Endodermal cell (in vitro differentiated cells): ENCODE measurements around the gene TP53RK. TPM values are rescaled to one million over a fixed set of nuclear protein-coding genes. Genes with fewer than 3 reads are reported as not detected.
A peak's percentile ranks its signal among the peaks of the same experiment; 100 is the strongest.

Source experiments
- DNase-seq: peaks from one replicate; pipeline ENCODE4 v3.0.0-alpha.2; 2017
- H3K27ac ChIP-seq: 2 replicates; pipeline ENCODE4 v1.5.1; 2013; ENCODE audit warnings: mild to moderate bottlenecking, low read depth, low read length, moderate library complexity
- H3K27me3 ChIP-seq: 2 replicates; pipeline ENCODE4 v1.6.1; 2013; ENCODE audit warnings: mild to moderate bottlenecking, low read length, moderate library complexity; ENCODE audit not compliant: insufficient read depth, control insufficient read depth, poor library complexity, severe bottlenecking
- H3K36me3 ChIP-seq: 2 replicates; pipeline ENCODE4 v1.7.0; 2013; ENCODE audit warnings: mild to moderate bottlenecking, low read length, moderate library complexity; ENCODE audit not compliant: control insufficient read depth, insufficient read depth
- H3K4me1 ChIP-seq: one replicate; pipeline ENCODE4 v1.7.0; 2013; ENCODE audit warnings: low read length; ENCODE audit not compliant: control insufficient read depth, insufficient read depth
- H3K4me3 ChIP-seq: 2 replicates; pipeline ENCODE4 v1.5.1; 2013; ENCODE audit warnings: mild to moderate bottlenecking, low read length, moderate library complexity
- H3K9ac ChIP-seq: 2 replicates; pipeline ENCODE4 v1.6.1; 2013; ENCODE audit warnings: mild to moderate bottlenecking, low read length, moderate library complexity; ENCODE audit not compliant: poor library complexity, severe bottlenecking; ENCODE audit errors: extremely low read depth
- H3K9me3 ChIP-seq: 2 replicates; pipeline ENCODE4 v1.6.1; 2013; ENCODE audit warnings: mild to moderate bottlenecking, low read length, moderate library complexity; ENCODE audit not compliant: control insufficient read depth
- H3K27ac Mint-ChIP-seq: 2 replicates; pipeline ENCODE4 v1.8.0; 2020; ENCODE audit warnings: mixed read lengths
- H3K27me3 Mint-ChIP-seq: 2 replicates; pipeline ENCODE4 v1.8.0; 2021; ENCODE audit warnings: mild to moderate bottlenecking, mixed read lengths; ENCODE audit not compliant: insufficient read depth
- H3K36me3 Mint-ChIP-seq: 2 replicates; pipeline ENCODE4 v1.8.0; 2020; ENCODE audit warnings: low read depth, mixed read lengths
- H3K4me1 Mint-ChIP-seq: 2 replicates; pipeline ENCODE4 v1.8.0; 2020; ENCODE audit warnings: mixed read lengths
- H3K4me3 Mint-ChIP-seq: 2 replicates; pipeline ENCODE4 v1.8.0; 2020; ENCODE audit warnings: mild to moderate bottlenecking, moderate library complexity, mixed read lengths
- H3K9me3 Mint-ChIP-seq: 2 replicates; pipeline ENCODE4 v1.8.0; 2020; ENCODE audit warnings: mild to moderate bottlenecking, mixed read lengths
- WGBS, 2 experiments: methylation state at CpG; one replicate each; pipeline versions ENCODE4 v1.1.5 to v1.1.7; 2013; ENCODE audit warnings: missing lambda C conversion rate in 2 of 2, mixed read lengths in 1 of 2; ENCODE audit not compliant: insufficient coverage in 1 of 2, insufficient read length in 1 of 2; 5-methylcytosine and 5-hydroxymethylcytosine counted together
- total RNA-seq, 2 donors: library from RNA; stranded (reverse); fragmentation: NEBNext Ultra II Directional in 1 of 2; extraction: Animal tissue kit (Norgen Biotek cat#: 25700) in 1 of 2; gene quantifications; 2 replicates in 1 of 2; 3 replicates in 1 of 2; pipeline ENCODE4 v1.2.1, GENCODE V29; 2021
- TF ChIP-seq, protein P1 (sequence below): fragments of 200-600 bp; sonication (generic); conservative IDR thresholded peaks from 2 replicates; pipeline ENCODE4 v1.5.0; 2021; ENCODE audit warnings: antibody characterized with exemption, mild to moderate bottlenecking

TP53RK gene
- total RNA-seq, 2 donors from 2014 or later = 9.4 to 9.9 TPM

DNA sequence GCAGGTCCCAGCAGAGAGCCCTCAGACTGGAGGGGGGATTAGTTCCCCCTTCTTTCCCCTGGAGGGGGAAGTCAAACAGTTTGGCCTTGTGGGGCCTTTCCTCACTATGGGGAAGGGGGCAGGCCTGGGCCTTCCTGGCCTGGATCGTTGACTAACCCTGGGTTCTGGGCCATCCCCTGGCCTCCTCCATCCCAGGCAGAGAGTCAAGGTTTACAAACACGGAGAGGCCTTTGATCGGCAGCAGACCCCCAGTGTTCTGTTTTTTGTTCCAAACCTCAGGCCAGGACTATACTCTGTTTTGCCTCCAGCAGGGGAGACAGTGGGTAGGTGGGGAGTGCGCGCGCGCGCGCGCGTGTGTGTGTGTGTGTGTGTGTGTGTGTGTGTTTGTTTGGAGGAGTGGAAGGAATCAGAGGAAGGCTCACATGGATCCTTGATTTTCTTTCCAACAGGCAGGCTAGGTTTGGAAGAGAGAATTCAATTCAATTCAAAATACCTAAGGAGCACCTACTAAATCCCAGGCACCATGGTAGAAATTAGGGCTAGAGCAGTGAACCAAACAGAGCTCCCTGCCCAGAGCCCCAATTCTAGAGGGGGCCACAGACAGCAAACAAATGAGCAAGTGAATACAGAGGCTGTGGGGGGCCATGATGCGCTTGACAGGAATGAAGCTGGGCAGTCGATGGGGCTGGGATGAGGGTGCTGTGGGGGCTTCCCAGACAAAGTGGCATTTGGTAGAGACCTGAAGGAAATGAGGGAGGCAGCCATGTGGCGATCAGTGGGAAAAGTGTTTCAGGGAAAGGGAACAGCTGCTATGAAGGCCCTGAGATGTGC is 14.8 kb downstream of the TP53RK start:
- H3K27me3 Mint-ChIP-seq = peaks cover 2% of the 10 kb centered on the region
- H3K9me3 Mint-ChIP-seq = peaks cover 11% of the 10 kb centered on the region
- peak; percentile 57 for DNase-seq
- H3K4me1 Mint-ChIP-seq = peaks cover 8% of the 10 kb centered on the region
- H3K9me3 ChIP-seq = peaks cover 14% of the 10 kb centered on the region
- TF ChIP-seq, protein P1, sequence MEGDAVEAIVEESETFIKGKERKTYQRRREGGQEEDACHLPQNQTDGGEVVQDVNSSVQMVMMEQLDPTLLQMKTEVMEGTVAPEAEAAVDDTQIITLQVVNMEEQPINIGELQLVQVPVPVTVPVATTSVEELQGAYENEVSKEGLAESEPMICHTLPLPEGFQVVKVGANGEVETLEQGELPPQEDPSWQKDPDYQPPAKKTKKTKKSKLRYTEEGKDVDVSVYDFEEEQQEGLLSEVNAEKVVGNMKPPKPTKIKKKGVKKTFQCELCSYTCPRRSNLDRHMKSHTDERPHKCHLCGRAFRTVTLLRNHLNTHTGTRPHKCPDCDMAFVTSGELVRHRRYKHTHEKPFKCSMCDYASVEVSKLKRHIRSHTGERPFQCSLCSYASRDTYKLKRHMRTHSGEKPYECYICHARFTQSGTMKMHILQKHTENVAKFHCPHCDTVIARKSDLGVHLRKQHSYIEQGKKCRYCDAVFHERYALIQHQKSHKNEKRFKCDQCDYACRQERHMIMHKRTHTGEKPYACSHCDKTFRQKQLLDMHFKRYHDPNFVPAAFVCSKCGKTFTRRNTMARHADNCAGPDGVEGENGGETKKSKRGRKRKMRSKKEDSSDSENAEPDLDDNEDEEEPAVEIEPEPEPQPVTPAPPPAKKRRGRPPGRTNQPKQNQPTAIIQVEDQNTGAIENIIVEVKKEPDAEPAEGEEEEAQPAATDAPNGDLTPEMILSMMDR = no peak
- H3K9ac ChIP-seq = no peak overlapping the region
- no peak overlapping the region for H3K4me3 Mint-ChIP-seq
- peak overlapping the region; percentile 73 for H3K27ac ChIP-seq
- H3K36me3 Mint-ChIP-seq = peaks cover 2% of the 10 kb centered on the region
- no peaks in the 10 kb centered on the region for H3K27me3 ChIP-seq
- no peaks in the 10 kb centered on the region for H3K4me1 ChIP-seq
- H3K27ac Mint-ChIP-seq = peak overlapping the region; percentile 46
- WGBS, 2 experiments = 85 to 91% methylated on average over 12 to 14 of the region's 14 CpGs
- H3K4me3 ChIP-seq = no peak overlapping the region
- H3K36me3 ChIP-seq = no peaks in the 10 kb centered on the region

GRCh38 chr20:46673394-46674252 is 15.6 kb downstream of the TP53RK start:
- 87% methylated on average over 7 to 10 of the region's 11 CpGs for WGBS, 2 experiments
- TF ChIP-seq, protein P1 = no peak

DNA sequence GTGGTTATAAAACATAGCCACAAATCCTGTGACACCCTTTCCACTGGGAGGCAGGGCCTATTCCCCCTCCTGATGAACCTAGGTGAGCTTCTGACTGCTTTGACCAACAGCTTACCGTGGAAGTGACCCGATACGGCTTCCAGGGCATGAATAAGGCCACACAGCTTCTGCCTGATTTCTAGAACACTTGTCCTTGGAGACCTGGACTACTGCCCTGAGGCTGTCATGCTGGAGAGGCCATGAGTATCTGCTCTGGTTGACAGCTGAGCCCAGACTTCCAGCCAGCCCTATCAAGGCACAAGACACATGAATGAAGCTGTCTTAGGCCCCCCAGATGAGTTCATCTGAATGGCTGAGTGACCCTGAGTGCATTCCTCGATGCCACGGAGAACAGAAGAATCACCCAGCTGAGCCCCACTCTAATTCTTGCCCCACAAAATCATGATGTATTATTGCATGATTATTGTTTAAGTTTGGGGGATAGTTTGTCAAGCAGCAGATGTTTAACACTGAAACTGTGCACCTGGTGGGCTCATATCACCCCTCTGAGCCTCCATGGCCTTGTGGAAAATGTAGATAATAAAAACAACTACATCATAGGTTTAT is 16.6 kb downstream of the TP53RK start:
- peaks cover 3% of the 10 kb centered on the region for H3K36me3 Mint-ChIP-seq
- H3K4me1 Mint-ChIP-seq = peaks cover 8% of the 10 kb centered on the region
- 95 to 97% methylated on average over 3 to 5 of the region's 5 CpGs for WGBS, 2 experiments
- Histone ChIP-seq H3K27ac (no peak overlapping the region), H3K36me3 (no peaks in the 10 kb centered on the region), H3K9ac (no peak overlapping the region), H3K4me1 (no peaks in the 10 kb centered on the region), H3K27me3 (no peaks in the 10 kb centered on the region), H3K9me3 (peaks cover 14% of the 10 kb centered on the region), H3K4me3 (no peak overlapping the region)
- DNase-seq = no peak
- peaks cover 2% of the 10 kb centered on the region for H3K27me3 Mint-ChIP-seq
- H3K4me3 Mint-ChIP-seq = no peak overlapping the region
- TF ChIP-seq, protein P1 = no peak
- no peak overlapping the region for H3K27ac Mint-ChIP-seq
- H3K9me3 Mint-ChIP-seq = peaks cover 11% of the 10 kb centered on the region

More at GRCh38 chr20:46673394-46674252, 15.6 kb downstream of the TP53RK start:
- H3K9me3 Mint-ChIP-seq = peaks cover 11% of the 10 kb centered on the region
- Histone ChIP-seq H3K27me3 (no peaks in the 10 kb centered on the region), H3K4me3 (no peak overlapping the region), H3K27ac (no peak overlapping the region), H3K4me1 (no peaks in the 10 kb centered on the region), H3K36me3 (no peaks in the 10 kb centered on the region), H3K9ac (no peak overlapping the region), H3K9me3 (peaks cover 14% of the 10 kb centered on the region)
- H3K36me3 Mint-ChIP-seq = peaks cover 3% of the 10 kb centered on the region
- H3K27ac Mint-ChIP-seq = no peak overlapping the region
- peaks cover 8% of the 10 kb centered on the region for H3K4me1 Mint-ChIP-seq
- DNase-seq = no peak
- peaks cover 2% of the 10 kb centered on the region for H3K27me3 Mint-ChIP-seq
- no peak overlapping the region for H3K4me3 Mint-ChIP-seq
